ENCODE measurements around the gene C9orf57.

GRCh38 chr9:72052122-72052521 lies 8.3 kb downstream of the C9orf57 start:
- TF ChIP-seq EZH2 (IDR thresholded peaks at IDR 0.05; ENCODE audit: borderline replicate concordance, insufficient read depth, low read depth, low read length, poor library complexity, severe bottlenecking) = no peak
- TF ChIP-seq CTCF (IDR thresholded peaks at IDR 0.05) = no peak
